Central memory CD4-positive, alpha-beta T cell (primary cell): Measurements from ENCODE around the gene SOX6.

ENCODE experiments used
- DNase-seq: peaks from one replicate; pipeline ENCODE4 v3.0.0; 2022

SOX6 gene

DNA sequence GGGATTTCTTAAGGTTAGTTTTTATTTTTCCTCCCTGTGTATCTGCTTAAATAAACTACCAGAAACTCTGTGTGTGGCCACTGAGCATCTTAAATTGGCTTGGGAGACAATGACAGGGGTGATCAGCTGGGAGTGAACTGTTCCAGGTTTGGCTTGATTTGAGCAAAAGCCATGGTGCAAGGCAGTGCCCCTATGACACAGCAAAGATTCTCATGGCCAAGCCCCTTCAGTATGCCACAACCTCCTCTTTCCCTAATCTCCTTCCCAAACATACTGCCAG is 370.5 kb downstream of the SOX6 start:
- DNase-seq = no peak

DNA sequence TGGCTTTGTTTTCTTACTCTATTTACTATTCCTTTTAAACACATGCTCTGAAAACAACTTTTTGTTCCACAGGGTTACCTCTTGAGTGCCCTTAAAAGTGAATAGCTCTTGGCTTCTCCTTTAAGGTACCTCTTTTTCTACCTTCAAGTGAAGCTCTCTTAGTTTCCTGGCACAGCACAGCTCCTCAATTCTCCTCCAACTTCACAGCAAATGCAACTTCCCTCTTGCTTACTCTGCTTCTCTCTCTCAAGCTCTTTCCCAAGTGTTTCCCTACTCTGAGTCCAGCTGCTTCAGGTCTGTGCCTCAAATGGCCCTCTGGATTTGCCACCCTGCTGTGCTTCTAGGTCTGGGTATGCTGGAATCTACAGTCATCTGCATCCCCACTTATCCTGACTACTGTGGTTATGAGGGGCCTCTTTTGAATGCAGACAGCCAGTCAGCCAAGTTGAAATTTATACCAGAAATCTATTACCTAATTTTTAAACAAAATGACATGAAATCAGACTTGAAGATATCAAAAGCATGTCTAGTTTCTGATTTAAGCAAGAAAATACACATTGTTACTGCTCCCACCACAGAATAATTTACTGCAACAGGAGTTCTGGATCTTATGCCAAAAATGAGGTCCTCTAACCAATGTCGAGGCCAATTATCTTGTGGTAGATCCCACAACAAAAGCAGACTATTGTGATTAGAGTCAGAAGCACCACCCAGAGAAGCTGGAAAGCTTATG is 371.1 kb downstream of the SOX6 start:
- DNase-seq = no peak

DNA sequence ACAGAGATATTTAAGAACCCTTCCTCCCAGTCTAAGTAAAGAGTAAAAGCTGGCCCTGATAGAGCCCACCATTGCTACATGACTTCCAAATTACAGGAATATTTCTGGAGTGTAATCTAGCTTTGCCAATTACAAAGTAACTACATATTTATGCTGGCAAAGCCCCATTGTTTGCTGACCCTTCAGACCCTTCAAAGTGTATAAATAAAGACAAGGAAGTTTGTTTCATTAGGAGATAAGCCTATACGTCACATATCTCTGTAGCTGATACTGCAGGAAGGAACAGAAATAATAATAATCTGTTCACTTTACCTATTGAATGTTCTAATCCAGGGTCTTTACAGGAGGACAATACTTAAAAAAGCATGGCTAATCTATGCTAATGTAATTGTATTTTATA is 375.1 kb downstream of the SOX6 start:
- no peak for DNase-seq

DNA sequence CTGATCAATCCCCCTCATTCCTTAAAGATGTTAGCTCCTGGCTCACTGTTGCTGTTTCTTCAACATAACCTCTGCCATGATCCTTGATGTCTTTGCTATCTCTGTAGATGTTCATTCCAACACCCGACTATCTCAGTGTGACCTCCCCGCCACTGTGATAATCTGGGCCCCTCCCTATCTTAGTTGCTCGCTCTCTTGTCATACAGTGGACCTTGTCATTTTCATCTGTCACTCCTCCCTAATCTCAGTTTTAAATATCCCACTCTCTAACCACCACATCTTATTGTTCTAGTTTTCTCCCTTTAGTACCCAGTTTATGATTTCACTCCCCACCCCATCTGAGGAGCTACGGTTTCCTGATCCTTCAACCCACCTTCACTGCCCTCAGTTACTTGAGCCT is 379.2 kb downstream of the SOX6 start:
- no peak for DNase-seq

DNA sequence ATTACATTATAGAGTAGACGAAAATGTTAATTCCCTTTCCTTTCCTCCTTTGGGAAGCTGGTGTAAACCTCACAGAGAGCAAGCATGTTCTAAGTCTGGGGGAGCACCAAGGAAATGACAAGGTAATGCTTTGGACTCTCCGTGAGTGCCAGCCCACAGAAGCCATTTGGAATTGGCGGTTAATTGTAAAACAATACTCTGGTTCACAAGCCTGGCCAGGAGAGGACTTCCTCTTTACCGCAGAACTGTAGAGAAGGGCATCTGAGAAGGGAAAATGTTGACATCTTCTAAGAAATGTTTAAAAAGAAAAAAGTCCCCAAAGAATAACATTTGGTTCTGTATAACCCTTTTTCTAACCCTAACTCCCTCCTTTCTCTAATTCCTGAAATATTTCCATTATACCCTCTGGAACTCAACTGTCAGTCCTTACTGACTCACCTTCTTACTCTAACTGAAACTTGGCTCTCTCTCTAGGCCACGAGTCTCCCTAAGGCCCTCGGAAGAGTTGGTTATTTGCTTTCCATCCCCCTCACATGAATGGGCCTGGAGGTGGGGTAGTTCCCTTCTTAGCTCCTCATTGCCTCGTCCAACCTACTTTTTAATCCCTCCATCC is 379.8 kb downstream of the SOX6 start:
- DNase-seq = no peak

DNA sequence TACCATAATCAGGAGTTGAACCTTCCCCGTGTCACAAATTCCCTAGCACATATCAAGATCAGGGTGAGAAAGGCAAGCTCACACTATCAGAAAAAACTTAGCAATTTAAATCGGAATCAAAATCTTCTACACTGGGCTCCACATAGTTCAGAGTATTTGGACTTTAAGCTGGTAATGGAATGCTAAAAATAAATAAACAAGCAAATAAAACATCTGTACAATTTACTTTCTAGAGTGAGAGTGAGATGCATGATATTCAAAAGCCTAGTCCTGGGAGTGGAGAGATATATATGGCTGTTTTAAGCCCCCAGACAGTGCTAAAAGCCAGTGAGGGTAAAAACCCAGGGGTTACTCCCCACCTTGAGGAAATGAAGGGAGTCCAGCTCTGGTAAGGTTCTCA is 380.6 kb downstream of the SOX6 start:
- no peak for DNase-seq

DNA sequence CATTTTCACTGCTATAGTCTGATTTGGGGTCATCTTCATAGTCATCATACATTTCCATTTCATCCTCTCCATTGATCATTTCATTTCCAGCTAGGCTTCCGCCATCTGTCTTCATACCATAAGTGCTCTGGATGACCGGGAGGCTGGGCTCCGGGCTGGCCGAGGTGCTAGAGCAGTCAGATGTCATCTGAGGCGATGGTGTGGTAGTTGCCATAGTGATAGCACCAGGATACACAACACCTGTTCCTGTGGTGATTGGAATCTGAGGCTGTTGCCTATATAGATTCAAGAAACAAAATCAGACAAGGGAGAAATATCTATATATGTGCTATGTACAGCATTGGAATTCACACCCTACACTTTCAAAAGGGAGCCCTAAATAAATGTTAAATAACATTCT is 383.5 kb downstream of the SOX6 start:
- DNase-seq = no peak

DNA sequence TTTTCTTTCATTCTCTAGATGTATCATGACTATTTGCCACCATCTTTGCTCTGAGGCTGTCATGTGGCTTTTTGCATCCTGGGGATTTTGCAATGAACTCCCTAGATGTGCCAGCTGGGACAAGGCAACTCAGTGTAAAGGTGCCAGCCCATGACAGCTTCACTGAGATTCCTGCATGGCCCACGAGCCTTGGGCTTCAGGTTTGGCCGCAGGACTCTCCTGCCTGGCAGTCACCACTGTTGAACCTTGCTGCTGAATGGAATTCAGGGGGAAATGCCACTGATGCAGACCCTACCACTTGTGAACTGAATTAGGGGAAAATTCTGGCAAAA is 385.2 kb downstream of the SOX6 start:
- no peak for DNase-seq

DNA sequence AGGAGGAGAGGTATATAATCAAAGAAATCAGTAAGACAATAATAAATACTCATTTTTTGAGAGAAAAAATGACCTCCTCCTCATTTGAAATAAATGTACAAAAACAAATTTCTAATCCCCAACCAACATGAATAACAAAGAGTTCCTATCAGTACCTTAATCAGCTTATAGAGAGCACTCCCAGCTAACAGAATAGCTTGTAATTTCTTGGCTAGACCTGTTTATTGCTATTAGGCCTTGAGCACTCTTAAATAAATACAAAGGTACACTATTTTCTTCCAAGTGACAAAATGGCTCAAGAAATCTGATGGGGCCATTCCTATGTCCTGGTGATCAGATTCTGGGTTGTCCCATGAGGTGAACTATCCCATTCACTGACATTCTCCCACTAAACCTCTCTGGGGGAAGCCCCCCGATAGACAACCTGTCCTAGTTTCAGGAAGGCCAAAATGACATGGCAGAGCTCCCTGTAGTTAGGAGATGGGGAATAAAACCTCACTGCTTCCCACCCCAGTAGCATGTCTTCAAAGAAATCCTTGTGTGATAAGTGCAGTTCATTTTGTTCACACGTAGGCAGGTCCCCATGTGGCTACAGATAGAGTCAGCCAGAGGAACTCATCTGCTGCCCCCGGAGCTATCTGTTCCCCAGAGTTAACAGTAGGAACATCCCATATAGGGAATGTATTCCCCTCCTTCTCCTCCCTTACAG is 385.7 kb downstream of the SOX6 start:
- no peak for DNase-seq

DNA sequence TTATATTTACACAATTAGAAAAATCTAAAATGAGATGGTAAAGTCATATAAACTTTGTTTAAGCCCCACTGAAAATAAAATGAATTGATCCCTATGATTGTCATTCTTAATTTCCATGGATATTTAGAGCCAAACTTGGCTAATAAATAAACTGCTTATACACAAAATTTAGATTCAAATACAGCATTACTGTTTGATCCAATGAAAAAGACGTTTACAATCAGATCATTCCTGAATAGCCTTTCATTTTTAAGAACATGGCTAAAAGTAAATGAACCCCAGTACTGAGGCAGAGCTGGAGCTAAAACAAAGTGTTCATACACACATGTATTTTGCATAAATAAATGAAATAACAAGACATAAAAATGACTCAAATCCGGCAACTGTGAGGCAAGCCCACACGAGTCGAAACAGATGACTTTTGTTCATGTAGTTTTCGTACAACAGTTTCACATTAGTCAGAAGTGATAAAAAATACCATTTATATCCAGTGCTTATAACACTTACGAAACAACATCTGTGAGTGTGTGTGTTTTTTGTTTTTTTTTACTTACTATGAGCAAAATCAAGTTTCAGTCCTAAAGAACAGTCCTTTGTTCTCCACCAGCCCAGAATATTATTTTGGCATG is 386.5 kb downstream of the SOX6 start:
- no peak for DNase-seq

DNA sequence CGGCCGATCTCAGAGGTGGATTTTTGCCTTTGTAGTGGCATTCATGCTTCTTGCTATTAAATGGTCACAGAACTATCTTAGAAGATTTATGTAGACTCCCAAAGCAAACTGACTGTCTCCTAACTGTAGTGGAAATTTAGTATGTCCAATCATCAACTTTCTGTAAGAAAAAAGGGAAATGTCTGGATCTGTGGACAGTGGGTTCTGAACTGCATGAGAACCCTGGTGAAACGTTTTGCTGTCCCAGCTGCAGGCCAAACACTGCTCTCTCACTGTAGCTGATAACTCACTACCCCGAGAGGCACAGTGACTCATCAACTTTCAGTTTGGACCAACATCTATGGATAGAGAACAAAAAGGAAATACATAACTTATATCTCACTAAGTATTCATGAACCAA is 387.1 kb downstream of the SOX6 start:
- DNase-seq = no peak

DNA sequence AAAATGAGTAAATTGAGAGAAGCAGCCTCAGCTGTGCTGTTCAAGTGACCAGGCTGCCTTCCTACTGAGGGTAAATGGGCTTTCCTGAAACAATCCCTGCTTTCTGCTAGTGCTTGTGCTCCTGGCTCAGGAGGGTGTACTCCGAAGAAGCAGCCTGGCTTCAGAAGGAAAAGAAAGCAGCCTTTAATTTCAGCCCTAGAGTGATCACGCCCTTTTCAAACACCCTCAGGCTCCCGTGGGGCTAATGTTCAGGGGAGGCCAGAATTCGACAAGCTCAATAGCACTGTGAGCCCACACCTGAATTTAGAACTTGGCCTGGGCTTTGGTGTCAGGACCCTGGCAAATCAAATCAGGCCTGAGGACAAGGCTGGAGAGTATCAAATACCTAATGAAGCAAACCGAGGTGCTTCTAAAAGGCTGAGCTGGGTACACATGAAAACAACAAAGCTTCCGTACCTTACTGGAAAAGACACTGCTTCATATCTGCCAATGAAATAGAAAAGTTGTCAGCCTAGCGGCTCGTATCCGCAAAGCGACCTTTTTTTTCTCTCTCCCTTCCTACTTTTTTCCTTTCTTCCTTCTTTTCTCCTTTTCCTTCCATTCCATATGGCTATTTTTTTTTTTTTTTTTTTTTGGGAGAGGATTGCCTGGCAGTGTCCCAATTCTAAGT is 387.8 kb downstream of the SOX6 start:
- no peak for DNase-seq

DNA sequence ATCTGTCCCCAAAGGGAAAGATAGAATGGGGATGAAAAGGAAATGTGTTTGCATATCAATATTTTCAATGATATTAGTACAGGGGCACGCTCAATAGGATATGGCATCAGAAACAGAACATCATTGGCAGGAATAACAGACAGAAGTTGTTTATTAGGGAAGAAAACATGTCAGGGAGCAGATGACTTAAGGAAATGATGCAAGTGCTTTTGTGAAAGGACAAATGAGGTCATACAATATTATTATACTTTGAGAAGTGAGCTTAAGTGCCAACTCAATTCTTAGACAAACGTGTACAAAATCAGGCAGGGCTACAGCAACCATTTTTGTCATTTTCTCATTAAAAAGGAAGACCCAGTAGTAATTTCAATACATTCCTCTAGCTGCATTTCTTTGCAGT is 388.4 kb downstream of the SOX6 start:
- DNase-seq = no peak

DNA sequence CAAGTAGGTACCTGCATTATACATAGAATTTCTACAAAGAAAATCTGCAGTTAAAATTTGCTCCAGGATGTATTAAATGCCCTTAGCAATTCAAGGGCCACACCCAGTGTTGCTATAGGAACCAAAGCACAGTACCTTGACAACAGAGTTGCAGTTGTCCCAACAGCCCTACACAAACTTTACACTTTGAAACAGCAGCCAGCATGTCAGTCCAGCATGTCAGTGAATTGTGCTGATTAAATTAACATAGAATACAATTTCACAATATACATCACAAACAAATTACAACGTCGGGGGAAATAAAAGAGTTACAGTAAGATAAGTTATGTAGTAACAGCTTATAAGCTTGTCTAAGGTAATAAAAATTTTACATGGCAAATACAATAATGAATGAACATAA is 389.2 kb downstream of the SOX6 start:
- no peak for DNase-seq

DNA sequence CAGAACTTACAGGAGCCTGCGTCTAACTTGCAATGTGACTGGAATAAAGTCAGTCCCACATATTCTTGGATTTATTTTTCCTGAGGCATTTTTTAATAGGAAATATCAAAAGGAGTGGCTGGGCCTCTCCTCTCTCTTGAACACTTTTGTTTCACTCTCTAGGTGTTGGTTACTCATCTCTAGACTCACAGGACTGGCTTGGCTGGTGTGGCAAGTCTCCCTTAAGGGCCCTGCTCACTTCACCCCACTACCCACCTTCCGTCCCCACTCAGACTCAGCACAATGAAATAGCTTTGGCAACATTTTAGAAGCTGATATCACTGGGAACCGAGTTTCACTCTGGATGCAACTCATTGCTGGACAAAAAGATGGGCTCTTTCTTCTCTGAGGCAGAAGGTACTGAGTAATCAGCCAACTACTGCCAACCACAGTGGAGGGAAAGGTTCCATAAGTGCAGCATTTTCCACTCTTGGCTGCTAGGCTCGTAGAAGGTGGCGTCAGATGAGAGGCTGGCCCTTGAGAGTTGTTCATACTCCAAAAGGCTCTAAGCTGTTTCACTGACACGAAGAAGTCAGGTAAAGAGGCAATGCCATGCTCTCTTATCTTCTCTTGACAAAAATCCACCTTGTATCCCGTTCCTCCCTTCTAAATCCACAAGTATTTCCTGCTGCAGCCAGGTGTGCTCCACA is 390.6 kb downstream of the SOX6 start:
- no peak for DNase-seq

DNA sequence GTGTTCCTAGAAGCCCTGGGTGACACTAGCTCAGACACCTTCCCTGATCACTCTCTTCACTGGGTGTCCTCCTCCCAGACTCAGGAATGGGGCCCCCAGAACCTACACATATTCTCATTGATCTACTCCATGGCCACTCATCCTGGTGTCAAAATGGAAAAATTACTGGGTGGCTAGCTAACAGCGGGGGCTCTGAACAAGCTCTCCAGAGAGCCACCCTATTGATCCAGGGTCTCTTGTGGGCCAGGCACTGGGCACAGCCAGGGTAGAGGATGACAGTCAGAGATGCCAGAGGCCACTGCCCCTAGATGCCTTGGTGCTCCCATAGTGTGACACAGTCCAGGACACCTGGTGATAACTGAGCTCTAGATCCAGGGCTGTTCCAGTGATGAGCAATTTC is 393.1 kb downstream of the SOX6 start:
- DNase-seq = no peak

DNA sequence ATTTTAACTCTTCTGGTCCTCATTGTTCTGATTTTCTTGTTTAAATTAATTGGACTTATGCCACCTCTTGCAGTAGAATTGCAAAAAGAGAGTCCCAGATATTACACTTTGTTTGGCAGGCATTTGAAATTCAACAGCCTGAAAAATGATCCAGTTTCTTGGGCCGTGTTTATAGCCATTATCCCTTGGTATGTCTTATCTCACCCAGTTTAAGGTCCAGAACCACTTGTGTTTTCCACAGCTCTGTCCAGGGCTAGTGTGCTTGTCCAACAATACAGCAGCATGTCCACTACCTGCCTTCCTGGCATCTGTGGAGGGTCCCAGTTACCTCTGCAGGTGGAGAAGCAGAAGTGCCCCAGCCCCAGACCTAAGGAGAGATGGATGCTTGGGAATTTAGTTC is 397.4 kb downstream of the SOX6 start:
- no peak for DNase-seq

DNA sequence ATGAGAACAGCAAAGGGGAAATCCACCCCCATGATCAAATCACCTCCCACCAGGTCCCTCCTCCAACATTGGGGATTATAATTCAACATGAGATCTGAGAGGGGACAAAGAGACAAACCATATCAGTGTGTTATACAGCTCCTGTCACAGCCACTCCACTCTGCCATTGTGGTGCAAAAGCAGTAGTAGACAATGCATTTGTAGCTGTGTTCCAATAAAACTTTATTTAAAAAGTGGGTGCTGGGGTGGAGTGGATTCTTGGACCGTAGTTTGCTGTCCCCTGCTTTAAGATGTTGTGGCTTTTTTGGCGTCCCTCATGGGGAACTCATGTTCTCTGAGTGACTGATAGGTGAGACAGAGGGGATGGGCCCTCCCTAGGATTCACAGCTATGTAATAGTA is 399.1 kb downstream of the SOX6 start:
- no peak for DNase-seq

DNA sequence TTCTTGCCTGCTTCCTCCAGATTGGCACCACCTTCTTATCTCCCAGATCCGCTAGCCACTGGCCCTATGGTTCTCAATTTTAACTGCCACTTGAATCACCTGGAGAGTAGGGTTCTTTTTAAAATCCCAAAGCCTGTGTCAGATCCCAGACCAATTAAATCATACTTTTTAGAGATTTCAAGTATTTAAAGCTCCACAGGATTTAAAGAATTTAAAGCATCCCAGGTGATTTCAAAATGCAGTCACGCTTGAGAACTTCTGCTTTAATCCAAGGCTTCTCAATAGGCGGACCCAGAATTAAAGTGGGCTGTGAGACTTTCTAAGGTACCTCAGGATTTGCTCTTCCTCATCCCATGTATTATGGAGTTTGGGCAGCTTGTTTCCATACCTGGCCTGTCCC is 400.0 kb downstream of the SOX6 start:
- no peak for DNase-seq

DNA sequence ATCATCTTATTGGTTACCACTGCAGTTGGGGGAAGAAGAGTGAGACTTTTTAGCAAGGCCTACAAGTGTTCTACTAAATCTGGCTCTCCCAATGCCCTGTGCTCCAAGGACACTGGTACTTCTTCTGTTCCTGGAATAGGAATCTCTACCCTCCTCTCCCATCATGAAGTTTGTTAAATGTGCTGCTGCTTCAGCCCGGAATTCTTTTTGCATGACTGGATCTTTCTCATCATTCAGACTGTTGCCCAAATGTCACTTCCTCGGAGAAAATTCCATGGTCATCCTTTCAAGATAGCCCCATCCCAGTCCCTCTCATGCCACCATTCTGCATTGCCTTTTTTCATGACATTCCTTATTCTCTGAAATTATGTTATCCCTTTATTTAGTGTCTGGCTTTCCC is 400.8 kb downstream of the SOX6 start:
- DNase-seq = no peak

DNA sequence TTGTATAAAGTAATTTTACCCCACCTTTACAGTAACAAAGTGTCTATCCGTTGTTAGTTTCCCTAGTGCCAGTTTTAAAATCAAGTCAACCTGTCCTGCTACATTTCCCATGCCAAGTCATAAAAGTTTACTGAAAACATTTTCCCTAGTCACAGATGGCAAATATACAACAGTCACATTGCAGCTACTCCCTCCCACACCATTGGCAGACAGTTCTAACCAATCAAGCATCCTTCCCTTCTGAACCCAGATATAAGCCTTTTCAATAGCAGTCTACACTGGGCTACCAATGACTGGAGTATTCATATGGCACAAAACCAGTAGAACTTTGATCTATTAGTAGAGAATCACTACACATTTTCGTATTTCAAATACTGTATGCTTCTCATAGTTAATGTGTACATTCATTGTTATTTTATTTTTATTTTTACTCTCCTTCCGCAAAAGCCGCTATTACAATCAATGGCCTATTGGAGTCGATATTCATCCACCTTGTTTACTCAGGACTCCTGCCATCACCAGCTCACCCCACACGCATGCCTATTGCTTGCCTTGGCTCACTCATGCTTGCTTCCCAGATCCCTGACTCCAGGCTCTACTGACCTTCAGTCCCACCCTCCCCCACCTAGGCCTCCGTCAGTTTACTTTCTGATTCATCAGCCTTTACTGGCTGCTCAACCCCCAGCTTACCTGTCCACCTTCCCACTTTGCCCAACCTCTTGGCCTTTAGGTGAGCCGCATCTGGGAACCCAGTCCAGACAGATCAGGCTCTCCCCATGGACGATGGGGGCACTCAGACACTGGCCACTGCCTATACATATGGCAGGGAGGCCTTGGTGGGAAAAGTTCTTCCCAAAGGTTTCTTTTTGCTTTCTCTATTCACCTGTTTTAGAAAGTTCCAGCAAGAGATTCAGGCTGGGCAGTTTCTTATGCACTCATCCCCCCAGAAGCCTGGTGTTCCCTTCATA is 408.4 kb downstream of the SOX6 start:
- no peak for DNase-seq

DNA sequence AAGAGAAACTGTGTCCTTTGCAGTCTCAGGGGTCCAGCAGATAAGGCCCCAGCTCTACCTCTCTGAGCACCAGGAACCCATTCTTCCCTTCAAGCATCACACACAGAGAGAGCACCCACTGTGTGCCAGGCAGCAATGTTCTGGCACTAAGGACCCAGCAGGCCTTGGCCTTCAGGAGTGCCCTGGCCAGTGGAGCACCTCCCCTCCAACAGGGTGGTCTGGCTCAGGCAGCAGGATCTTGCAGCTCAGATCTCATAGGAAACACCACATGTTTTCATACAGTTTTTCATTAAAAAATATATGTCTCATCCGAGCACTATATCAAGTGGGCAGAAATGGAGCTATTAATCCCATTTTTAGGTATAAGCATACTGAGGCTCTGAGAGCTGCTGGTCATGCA is 410.6 kb downstream of the SOX6 start:
- no peak for DNase-seq
